ENCODE results near the gene PRDM1.
A peak's percentile ranks its signal among the peaks of the same experiment; 100 is the strongest.

The PRDM1 gene

DNA sequence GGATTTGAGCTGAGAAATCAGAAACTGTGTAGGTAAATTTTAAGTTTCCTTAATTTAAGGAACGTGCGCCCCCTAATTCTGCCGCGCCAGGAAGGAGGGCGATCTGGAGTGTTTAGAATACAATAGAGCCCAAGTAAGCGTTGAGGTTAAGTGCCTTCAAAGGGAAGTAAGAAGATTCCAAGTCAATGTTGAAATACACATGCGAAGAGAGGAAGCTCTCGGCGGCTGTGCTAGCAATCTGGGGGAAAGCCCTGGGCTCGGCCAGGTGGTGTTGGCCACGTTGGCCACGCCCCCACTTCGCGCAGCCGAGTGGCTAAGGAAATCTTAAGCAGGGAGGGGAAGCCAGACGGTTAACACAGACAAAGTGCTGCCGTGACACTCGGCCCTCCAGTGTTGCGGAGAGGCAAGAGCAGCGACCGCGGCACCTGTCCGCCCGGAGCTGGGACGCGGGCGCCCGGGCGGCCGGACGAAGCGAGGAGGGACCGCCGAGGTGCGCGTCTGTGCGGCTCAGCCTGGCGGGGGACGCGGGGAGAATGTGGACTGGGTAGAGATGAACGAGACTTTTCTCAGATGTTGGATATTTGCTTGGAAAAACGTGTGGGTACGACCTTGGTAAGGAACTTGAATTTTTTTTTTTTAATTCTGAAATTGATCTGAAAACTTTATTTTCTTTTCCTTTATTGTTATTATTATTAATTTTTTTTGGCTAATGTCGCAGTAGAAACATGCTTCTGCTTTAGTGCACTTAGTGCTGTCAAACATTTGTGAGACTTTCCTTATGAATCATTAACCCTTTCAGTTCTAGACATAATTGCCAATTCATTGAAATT is at the start of gene PRDM1:
Gene PRDM1 (plus strand): TSS at position 353 of the 830 bp plus-strand sequence. CDS start 218 bp downstream, at position 571.
- no peak for FAIRE-seq

DNA sequence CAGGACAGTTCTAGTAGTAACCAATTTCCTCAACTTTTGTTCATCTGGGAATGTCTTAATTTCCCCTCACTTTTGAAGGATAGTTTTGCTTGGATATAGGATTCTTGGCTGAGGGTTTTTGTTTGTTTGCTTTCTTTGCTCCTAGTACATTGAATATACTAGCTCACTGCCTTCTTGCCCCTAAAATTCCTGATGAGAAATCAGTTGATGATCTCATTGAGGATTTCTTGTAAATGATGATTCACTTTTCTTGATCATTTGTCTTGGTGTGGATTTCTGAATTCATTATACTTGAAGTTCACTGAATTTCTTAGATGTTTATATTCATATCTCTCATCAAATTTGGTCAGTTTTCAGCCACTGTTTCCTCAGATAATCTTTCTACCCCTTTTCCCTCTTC is 49.1 kb upstream of the PRDM1 start:
- no peak for FAIRE-seq

DNA sequence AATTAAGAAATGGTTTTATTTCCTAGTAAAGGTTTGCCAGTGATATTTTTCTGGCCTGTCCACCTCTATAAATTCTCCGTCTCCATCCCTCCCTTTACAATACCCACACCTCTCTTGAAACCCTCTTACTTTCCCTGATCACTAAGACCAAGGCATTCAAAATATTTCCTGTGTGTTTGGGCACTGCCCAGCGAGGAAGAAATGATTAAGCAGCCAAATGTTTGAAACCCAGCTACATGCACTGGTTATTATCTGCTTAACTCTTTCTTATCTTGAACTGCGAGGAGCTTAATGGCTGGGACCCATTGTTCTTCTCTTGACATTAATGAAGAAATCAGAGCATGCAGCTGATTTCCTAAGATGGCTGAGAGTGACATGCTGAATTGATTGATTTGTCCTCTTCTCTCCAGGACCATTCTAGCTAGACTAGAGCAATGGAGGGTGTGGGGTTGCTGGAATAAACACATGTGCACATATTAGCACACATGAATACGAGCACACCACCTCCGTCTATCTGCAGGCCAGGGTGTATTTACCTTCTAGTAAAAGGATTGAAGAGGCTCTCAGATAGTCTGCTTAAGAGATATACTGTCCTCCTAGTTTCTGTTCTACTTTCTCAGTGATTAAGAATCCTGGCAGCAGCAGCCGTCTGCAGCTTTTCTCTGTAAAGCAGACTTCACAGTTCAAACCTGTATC is 46.1 kb upstream of the PRDM1 start:
- no peak for FAIRE-seq

- peak; percentile 58 for FAIRE-seq
Measured at GRCh38 chr6:106044151-106044550, 42.0 kb upstream of the PRDM1 start.

DNA sequence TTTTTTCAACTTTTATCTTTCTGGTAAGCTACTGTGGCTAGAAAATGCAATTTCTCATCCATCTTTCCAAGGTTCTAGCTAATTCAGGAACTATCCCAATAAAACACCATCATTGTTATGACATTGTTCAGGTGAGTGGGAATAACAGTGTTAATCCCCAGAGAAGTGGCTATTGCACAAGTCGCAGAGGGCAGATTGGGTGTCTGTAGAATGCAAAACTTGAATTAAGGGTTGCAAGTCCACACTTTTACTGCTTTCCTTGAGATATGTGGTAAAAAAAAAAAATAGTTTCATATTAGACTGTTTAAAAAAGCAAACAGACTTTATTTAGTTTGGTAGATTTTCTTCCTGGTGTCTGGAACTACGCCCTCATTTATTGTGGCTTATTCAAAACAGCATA is 41.1 kb upstream of the PRDM1 start:
- no peak for FAIRE-seq

DNA sequence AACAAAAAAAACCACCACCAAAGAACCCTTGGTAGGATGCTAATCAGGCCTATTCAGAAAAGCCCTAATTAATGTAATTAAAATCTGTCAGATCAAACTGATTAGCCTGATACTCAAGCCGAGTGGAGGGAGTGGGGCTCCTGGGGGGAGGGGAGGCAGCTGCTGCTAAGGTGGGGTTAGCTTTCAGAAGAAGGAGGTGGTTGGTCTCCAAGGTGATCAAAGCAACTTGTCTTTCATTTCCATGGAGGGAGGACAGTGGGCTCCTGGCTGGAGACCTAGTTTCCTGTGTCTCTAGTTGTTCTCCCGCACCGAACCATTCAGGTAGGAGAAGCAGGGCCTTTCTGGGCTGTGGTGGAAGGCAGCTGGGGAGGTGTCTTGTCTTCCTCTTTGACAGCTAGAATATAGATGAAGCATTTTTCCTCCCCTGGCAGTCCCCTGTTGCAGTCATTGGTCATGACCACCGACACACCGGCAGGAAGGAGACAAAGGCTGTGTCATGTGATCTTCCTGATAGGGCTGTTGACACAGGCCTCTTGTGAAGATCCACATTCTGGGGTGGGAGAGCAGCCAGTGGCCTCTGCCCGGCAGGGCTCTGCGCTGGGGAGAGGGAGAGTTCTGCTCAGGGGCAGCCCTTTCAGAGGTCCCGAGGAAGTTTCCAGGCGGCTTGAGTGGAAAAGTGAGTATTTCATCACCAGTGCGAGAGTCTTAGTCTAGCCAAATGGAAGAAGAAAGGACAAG is 39.9 kb upstream of the PRDM1 start:
- no peak for FAIRE-seq

DNA sequence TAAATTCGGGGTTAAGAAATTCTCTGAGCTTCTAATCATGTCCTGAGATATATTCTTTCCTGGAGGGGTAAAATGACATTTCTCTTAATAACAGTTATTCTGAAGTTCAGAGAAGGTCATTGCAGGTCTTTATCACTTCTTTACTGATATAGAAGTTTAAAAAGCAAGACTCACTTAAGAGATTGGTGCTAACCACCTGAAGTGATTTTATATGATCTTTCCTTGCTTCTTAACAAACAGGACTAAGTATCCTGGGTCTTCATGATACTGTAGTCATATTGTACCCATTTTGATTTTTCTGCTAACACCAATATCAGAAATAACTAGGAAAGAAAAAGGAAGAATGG is 39.3 kb upstream of the PRDM1 start:
- FAIRE-seq = no peak

DNA sequence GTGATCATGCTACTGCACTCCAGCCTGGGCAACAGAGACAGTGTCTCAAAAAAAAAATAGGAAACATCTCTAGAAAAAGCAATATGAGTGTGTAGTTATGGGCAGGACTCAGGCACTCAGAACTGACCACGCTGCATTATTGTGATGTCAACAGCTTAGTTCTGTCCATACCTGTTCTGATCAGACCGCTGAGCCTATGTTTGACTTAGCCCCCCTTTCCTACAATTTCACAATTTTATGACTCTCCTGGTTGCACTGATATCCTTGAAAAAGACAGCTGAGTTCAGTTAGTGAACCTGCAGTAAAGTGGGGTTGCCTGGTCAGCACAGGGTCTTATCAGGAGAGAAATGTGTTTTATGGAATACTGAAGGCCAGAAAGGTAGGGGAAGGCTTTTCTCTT is 37.8 kb upstream of the PRDM1 start:
- FAIRE-seq = no peak

- FAIRE-seq = no peak
Measured at GRCh38 chr6:106050538-106050937, 35.6 kb upstream of the PRDM1 start.

DNA sequence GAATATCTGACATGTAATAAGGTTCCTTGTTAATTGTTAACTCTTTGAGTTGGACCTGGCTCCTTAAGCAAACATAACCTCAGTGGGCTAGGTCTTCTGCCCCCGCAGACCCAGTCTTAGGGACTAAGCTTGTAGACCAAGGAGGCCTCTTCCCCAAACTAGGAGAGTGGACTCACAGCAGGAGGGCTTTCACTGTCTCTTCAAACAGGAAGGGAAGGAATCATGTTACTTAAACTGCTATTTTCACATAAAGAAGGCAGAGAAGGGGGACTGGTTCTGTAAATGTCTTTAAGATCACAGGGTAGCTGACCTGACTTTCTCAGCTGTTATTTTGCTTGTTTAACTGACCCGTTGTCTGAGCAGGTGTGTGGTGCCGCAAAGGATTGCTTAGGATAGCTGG is 34.9 kb upstream of the PRDM1 start:
- FAIRE-seq = no peak

DNA sequence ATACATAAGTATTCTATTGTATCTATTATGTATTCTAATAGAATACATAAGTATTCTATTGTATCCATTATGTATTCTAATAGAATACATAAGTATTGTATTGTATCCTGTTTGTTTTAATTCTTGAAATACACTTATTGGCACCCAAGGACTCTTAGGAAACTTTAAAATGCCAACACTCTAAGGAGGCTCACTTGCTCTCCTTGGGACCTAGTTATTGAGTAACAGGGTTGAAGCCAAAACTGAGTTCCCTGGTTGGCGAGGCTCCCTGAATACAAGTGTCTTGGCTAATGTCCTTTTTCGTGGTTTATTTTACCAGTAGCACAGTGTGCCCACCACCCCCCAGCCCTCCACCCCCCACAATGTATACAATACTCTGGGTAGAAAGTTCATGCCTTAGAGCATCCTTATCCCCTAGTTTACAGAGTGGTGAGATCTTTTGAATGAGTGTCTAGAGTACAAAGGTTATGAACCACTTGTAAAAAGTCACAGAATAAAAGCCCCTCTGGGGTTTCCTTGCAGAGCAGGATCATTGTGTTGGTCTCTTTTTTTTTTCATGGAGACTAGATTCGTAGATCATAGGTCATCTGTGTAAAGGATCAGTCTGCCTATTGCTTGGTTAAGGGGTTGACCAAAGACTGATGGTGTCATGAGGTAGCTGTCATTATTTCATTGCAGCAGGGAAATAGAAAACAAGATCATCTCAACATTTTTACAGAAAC is 32.5 kb upstream of the PRDM1 start:
- FAIRE-seq = no peak

DNA sequence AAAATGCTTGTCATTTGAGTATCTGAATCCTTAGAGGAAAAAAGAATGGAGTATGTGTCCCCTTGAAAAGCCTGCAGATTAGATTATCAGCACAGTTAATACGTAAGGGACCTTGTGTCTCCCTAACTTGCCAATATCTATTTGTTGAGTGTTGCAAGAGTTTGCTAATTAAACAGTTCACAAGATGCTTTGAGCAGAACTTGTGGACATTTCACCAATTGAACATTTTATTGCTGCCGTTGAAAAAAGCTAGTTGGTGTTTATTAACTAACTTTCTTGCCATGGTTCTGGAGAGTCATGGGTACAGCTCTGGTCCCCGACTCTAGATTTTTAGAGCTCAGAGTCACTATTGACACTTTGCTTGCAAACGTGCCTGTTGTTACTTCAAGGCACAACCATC is 30.6 kb upstream of the PRDM1 start:
- FAIRE-seq = no peak

GRCh38 chr6:106056060-106056745 is 29.9 kb upstream of the PRDM1 start:
- FAIRE-seq = no peak

- no peak for FAIRE-seq
Measured at GRCh38 chr6:106056746-106057390, 29.3 kb upstream of the PRDM1 start.

GRCh38 chr6:106059331-106059730 is 26.8 kb upstream of the PRDM1 start:
- FAIRE-seq = no peak

- no peak for FAIRE-seq
Measured at GRCh38 chr6:106060167-106060566, 26.0 kb upstream of the PRDM1 start.

DNA sequence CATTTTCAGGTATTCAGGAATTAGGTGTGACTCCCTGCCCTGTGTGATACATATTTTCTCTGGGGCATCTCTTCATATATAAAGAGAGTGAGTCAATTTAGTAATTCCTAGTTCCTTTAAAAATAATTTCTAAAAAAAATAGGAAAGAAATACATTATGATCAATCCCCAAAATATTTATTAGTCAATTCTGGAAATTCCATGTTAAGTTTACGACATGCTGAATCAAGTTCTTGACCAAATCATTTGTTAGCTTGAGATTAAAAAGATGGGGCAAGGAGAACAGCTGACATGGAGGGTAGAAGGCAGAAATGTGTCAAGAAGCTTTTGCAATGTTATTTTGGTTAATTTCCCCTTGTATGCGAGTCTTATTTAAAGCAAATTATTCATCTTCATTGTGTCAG is 22.7 kb upstream of the PRDM1 start:
- no peak for FAIRE-seq

GRCh38 chr6:106064142-106064541 is 22.0 kb upstream of the PRDM1 start:
- FAIRE-seq = no peak

- no peak for FAIRE-seq
Measured at GRCh38 chr6:106064756-106065155, 21.4 kb upstream of the PRDM1 start.

GRCh38 chr6:106066989-106067388 is 19.1 kb upstream of the PRDM1 start:
- no peak for FAIRE-seq

DNA sequence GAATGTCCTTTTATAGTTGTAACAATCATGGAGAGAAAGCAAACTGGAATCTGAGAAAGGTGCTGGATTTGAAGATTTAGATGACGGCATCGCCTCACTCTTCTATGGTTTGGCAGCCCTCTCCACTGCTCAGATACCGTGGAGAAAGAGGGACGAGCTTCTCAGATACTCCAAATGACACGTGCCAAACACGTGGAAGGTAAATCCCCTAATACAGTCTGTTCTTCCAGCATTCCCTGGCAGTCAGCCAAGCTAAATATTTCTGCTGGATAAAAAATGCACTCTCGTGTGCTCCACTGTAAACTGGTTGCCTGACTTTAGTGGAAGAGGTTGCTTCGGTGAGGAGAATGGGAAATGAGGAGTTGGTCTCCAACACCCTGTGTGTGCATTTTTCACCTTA is 16.7 kb upstream of the PRDM1 start:
- no peak for FAIRE-seq

DNA sequence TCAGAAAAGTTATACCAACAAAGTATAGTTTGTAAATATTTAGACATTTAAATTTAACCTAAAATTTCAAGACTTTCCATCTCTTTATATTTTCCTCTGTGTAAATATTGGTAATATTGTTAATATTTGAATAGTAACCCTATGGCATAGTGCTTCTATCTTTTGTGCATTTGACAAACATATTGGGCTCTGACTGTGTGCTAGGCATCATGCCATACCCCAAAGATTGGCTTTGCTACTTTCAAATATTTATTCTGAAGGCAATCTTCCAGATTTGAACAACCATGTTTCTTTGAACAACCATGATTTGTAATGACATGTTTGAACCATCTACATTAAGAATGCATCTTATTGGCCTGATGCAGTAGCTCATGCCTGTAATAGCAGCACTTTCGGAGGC is 15.5 kb upstream of the PRDM1 start:
- no peak for FAIRE-seq

Measured in colon (tissue), 2 donors.